Osteoblast (primary cell): ENCODE results near the gene TAF3. TPM values are rescaled to one million over a fixed set of nuclear protein-coding genes. Genes with fewer than 3 reads are reported as not detected.

Experiments
- DNase-seq: peaks from one replicate; pipeline ENCODE4 v3.0.0; 2011; ENCODE audit warnings: low spot score, mixed read lengths; ENCODE audit not compliant: insufficient read length; ENCODE audit errors: missing footprints
- H2AFZ ChIP-seq: 2 replicates; pipeline ENCODE4 v1.6.0; 2011; ENCODE audit warnings: mild to moderate bottlenecking, low read length
- H3K27ac ChIP-seq: 2 replicates; pipeline ENCODE4 v1.5.1; 2011; ENCODE audit warnings: mild to moderate bottlenecking, low read depth, low read length, moderate library complexity
- H3K27me3 ChIP-seq: 2 replicates; pipeline ENCODE4 v1.6.0; 2012; ENCODE audit warnings: mild to moderate bottlenecking, control low read depth, inconsistent platforms, low read length, moderate library complexity; ENCODE audit not compliant: insufficient read depth
- H3K36me3 ChIP-seq: 2 replicates; pipeline ENCODE4 v1.5.1; 2011; ENCODE audit warnings: mild to moderate bottlenecking, low read length, control low read depth, moderate library complexity; ENCODE audit not compliant: insufficient read depth
- H3K4me1 ChIP-seq: 2 replicates; pipeline ENCODE4 v1.5.1; 2011; ENCODE audit warnings: mild to moderate bottlenecking, low read length, control low read depth, moderate library complexity; ENCODE audit not compliant: insufficient read depth
- H3K4me2 ChIP-seq: 2 replicates; pipeline ENCODE4 v1.6.0; 2011; ENCODE audit warnings: mild to moderate bottlenecking, low read length; ENCODE audit not compliant: insufficient read depth
- H3K4me3 ChIP-seq: fragments of 200-600 bp; sonication (generic); 3 replicates; pipeline ENCODE4 v1.5.1; 2012; ENCODE audit warnings: mild to moderate bottlenecking, low read length, inconsistent platforms; ENCODE audit not compliant: insufficient read depth
- H3K79me2 ChIP-seq: 2 replicates; pipeline ENCODE4 v1.6.0; 2012; ENCODE audit warnings: mild to moderate bottlenecking, low read length, control low read depth, inconsistent platforms; ENCODE audit not compliant: insufficient read depth
- H3K9me3 ChIP-seq: 2 replicates; pipeline ENCODE4 v1.5.1; 2011; ENCODE audit warnings: low read depth, low read length, control low read depth
- H4K20me1 ChIP-seq: 2 replicates; pipeline ENCODE4 v1.6.0; 2012; ENCODE audit warnings: mild to moderate bottlenecking, low read length, control low read depth; ENCODE audit not compliant: insufficient read depth
- CTCF ChIP-seq: IDR thresholded peaks from 2 replicates; pipeline ENCODE4 v1.5.1; 2011; ENCODE audit warnings: mild to moderate bottlenecking, low read depth, low read length, moderate library complexity; ENCODE audit errors: extremely low read depth
- total RNA-seq: library from RNA; depleted of rRNA; stranded (reverse); fragments of >200 nt; gene quantifications from 2 replicates; pipeline ENCODE4 v1.2.3, GENCODE V29; 2012

The TAF3 gene
- total RNA-seq, 1 donor: 2.2 TPM

GRCh38 chr10:7813481-7813880 lies 4.8 kb upstream of the TAF3 start:
- DNase-seq: no peak
- H3K36me3 ChIP-seq: peaks cover 3% of the 10 kb centered on the region
- H3K4me3 ChIP-seq: no peak overlapping the region
- H3K27me3 ChIP-seq: peaks cover 7% of the 10 kb centered on the region
- no peak overlapping the region for H2AFZ ChIP-seq
- peak; percentile 11 for TF ChIP-seq CTCF
- H3K79me2 ChIP-seq: peaks cover 2% of the 10 kb centered on the region
- H3K27ac ChIP-seq: no peak overlapping the region
- no peaks in the 10 kb centered on the region for H4K20me1 ChIP-seq
- H3K9me3 ChIP-seq: no peaks in the 10 kb centered on the region
- no peak overlapping the region for H3K4me2 ChIP-seq
- H3K4me1 ChIP-seq: no peaks in the 10 kb centered on the region

- no peak for TF ChIP-seq CTCF
Measured at GRCh38 chr10:7817576-7817975, 729 bp upstream of the TAF3 start.

GRCh38 chr10:7817984-7818294 lies 366 bp upstream of the TAF3 start:
- Histone ChIP-seq H3K9me3 (no peaks in the 10 kb centered on the region), H3K4me1 (peaks cover 7% of the 10 kb centered on the region), H4K20me1 (no peaks in the 10 kb centered on the region), H3K27me3 (peaks cover 7% of the 10 kb centered on the region), H3K36me3 (peaks cover 9% of the 10 kb centered on the region), H3K4me2 (peak overlapping the region; percentile 94), H3K27ac (no peak overlapping the region), H3K4me3 (peak overlapping the region; percentile 99), H2AFZ (peak overlapping the region; percentile 99), H3K79me2 (peaks cover 31% of the 10 kb centered on the region)
- no peak for DNase-seq
- no peak for TF ChIP-seq CTCF

More at GRCh38 chr10:7817576-7817975, 729 bp upstream of the TAF3 start:
- peaks cover 7% of the 10 kb centered on the region for H3K27me3 ChIP-seq
- peak overlapping the region; percentile 99 for H2AFZ ChIP-seq
- no peaks in the 10 kb centered on the region for H4K20me1 ChIP-seq
- no peak for DNase-seq
- H3K4me1 ChIP-seq: peaks cover 7% of the 10 kb centered on the region
- H3K79me2 ChIP-seq: peaks cover 31% of the 10 kb centered on the region
- H3K4me3 ChIP-seq: peak overlapping the region; percentile 99
- H3K27ac ChIP-seq: no peak overlapping the region
- peak overlapping the region; percentile 94 for H3K4me2 ChIP-seq
- no peaks in the 10 kb centered on the region for H3K9me3 ChIP-seq
- peaks cover 9% of the 10 kb centered on the region for H3K36me3 ChIP-seq

GRCh38 chr10:7819121-7819460 lies 786 bp downstream of the TAF3 start:
- H3K9me3 ChIP-seq: no peaks in the 10 kb centered on the region
- H3K4me1 ChIP-seq: peaks cover 7% of the 10 kb centered on the region
- no peaks in the 10 kb centered on the region for H4K20me1 ChIP-seq
- peaks cover 4% of the 10 kb centered on the region for H3K27me3 ChIP-seq
- H3K4me2 ChIP-seq: peak overlapping the region; percentile 94
- peak overlapping the region; percentile 48 for H3K27ac ChIP-seq
- H3K4me3 ChIP-seq: peak overlapping the region; percentile 99
- peak overlapping the region; percentile 99 for H2AFZ ChIP-seq
- peak; percentile 37 for TF ChIP-seq CTCF
- H3K36me3 ChIP-seq: peaks cover 9% of the 10 kb centered on the region
- H3K79me2 ChIP-seq: peaks cover 31% of the 10 kb centered on the region
- peak; percentile 72 for DNase-seq
